ENCODE measurements around the gene THRA.
A peak's percentile ranks its signal among the peaks of the same experiment; 100 is the strongest.

Gene THRA

GRCh38 chr17:40084477-40084876 is 21.7 kb downstream of the THRA start:
- no peak for DNase-seq (ENCODE audit: low spot score)

- no peak for DNase-seq (ENCODE audit: low spot score)
Measured at GRCh38 chr17:40086150-40087044, 23.6 kb downstream of the THRA start.

- no peak for DNase-seq (ENCODE audit: low spot score)
Measured at GRCh38 chr17:40087049-40087794, 24.5 kb downstream of the THRA start.

- DNase-seq (ENCODE audit: low spot score): no peak
Measured at GRCh38 chr17:40087903-40088718, 25.3 kb downstream of the THRA start.

GRCh38 chr17:40089077-40089895 is 26.5 kb downstream of the THRA start:
- DNase-seq (ENCODE audit: low spot score): no peak

GRCh38 chr17:40090237-40091119 is 27.7 kb downstream of the THRA start:
- DNase-seq (ENCODE audit: low spot score): no peak

GRCh38 chr17:40091691-40092397 is 29.1 kb downstream of the THRA start:
- no peak for DNase-seq (ENCODE audit: low spot score)

- DNase-seq (ENCODE audit: low spot score): no peak
Measured at GRCh38 chr17:40092581-40092980, 29.8 kb downstream of the THRA start.

GRCh38 chr17:40093005-40093579 is 30.3 kb downstream of the THRA start:
- no peak for DNase-seq (ENCODE audit: low spot score)

GRCh38 chr17:40093580-40094201 is 30.9 kb downstream of the THRA start:
- DNase-seq (ENCODE audit: low spot score): no peak

- no peak for DNase-seq (ENCODE audit: low spot score)
Measured at GRCh38 chr17:40094874-40095273, 32.1 kb downstream of the THRA start.

GRCh38 chr17:40095351-40095943 is 32.7 kb downstream of the THRA start:
- DNase-seq (ENCODE audit: low spot score): no peak

GRCh38 chr17:40095944-40096791 is 33.4 kb downstream of the THRA start:
- peak; percentile 99 for DNase-seq (ENCODE audit: low spot score)

- DNase-seq (ENCODE audit: low spot score): no peak
Measured at GRCh38 chr17:40097087-40097486, 34.3 kb downstream of the THRA start.

GRCh38 chr17:40097931-40098845 is 35.4 kb downstream of the THRA start:
- DNase-seq (ENCODE audit: low spot score): peak; percentile 18

GRCh38 chr17:40098846-40099618 is 36.3 kb downstream of the THRA start:
- peak; percentile 97 for DNase-seq (ENCODE audit: low spot score)

Data from activated CD4-positive, alpha-beta T cell treated with anti-CD3 and anti-CD28 coated beads, Interleukin-2, Interleukin-4, amounts not matched to agents 100 ng/mL and 50 ng/mL, durations not matched to agents 16 hours and 8 hours (primary cell).